GM10266 (cell line): ENCODE measurements around the gene RNF128.

ENCODE experiments used
- DNase-seq: peaks from one replicate; pipeline ENCODE4 v3.0.0; 2012; ENCODE audit errors: extremely low spot score
- TF ChIP-seq, protein P1 (sequence below): IDR thresholded peaks from 2 replicates; pipeline ENCODE4 v1.5.1; 2012; ENCODE audit warnings: mild to moderate bottlenecking, low read depth; ENCODE audit not compliant: control insufficient read depth, insufficient read depth; ENCODE audit errors: missing control alignments

The RNF128 gene

DNA sequence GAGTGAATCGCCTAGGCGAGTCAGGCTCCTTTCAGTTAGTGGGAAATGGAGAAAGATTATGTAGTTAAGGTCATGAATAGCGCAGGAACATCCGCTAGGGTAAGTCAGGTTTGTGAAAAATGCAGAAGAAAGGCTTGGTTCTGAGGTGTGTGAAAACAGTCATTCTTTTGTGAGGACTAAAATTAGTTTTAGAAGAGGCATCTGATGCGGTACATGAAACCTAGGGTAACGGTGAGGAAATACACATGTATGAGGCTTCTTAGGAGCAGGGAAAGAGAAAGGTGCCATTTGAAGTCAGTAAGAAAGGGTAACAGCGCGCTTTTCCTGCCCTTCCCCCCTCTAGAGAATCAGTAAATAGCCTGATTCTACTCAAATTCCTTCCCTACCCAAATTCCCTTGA, 570 bp upstream of the RNF128 start:
- TF ChIP-seq, protein P1, sequence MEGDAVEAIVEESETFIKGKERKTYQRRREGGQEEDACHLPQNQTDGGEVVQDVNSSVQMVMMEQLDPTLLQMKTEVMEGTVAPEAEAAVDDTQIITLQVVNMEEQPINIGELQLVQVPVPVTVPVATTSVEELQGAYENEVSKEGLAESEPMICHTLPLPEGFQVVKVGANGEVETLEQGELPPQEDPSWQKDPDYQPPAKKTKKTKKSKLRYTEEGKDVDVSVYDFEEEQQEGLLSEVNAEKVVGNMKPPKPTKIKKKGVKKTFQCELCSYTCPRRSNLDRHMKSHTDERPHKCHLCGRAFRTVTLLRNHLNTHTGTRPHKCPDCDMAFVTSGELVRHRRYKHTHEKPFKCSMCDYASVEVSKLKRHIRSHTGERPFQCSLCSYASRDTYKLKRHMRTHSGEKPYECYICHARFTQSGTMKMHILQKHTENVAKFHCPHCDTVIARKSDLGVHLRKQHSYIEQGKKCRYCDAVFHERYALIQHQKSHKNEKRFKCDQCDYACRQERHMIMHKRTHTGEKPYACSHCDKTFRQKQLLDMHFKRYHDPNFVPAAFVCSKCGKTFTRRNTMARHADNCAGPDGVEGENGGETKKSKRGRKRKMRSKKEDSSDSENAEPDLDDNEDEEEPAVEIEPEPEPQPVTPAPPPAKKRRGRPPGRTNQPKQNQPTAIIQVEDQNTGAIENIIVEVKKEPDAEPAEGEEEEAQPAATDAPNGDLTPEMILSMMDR = no peak
- DNase-seq = no peak

DNA sequence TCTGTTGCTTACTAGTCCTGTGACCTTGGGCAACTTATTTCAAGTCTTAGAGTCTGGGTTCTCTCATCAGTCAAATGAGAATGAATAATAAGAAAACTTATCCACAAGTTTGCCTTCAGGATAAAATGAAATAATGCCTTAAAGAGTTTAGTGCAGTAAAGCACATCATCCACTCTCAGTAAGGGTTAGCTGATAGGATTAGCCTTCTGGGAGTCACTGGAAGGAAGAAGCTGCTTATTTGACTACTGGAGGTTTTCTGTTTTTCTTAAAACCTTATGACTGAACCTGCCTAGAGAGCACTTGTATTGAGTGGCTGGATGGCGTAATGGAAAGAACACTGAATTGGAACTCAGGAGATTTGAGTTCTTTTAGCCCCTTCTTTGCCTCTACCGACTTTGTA, 1.8 kb downstream of the RNF128 start:
- DNase-seq = no peak
- TF ChIP-seq, protein P1 = no peak

DNA sequence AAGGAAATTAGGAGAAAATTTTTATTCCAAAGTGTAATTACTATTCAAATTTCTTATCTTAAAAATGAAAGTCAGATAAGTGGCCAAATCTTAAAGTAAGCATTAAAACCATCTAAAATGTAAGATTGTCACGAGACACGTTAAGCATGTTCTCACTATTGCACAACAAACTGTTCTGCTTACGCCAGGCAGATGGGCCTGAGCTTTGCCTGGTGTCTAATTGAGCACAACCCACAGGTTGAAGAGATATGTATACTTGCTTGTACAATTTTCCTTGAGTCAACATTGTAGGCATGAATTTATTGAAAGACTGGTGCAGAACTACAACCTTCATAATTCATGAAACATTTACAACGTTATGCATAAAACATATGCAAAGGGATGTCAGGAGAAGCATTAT, 3.9 kb downstream of the RNF128 start:
- TF ChIP-seq, protein P1 = no peak
- DNase-seq = no peak

DNA sequence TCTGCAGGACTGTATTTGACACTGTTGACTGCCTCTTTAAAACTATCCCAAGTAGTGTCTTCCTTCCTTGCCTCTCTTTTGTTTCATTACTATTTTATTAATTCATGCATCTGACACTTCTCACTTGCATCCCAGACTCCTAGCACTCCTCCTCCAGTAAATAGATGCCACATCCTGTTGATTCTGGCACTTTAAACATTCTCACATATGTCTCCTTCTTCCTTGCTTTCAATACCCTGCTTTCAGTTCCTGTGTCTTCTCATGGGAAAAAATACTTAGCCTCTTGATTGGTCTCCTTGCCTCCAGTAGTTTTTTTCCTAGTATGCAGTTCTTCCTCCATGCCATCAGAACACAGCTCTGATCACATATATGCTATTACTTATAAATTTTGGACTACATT, 5.1 kb downstream of the RNF128 start:
- DNase-seq = no peak
- TF ChIP-seq, protein P1 = no peak

DNA sequence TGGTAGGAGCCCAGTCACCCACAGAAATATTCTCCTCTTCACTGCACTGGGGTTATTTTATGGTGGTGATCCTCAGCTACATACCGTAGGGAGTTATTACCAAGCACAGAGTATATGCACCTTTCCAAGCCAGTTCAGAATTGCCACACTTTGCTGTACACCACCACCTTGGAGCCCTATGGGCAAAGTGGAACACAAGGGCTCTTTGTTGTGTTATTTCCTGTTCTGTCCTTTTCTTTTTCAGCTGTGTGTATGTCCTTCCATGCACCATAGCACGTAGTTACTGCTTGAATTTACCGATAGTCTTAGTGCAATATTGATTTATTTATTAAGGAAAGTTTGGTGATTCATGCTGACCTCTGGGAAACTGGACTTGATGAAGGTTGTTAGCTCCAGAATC, 8.3 kb downstream of the RNF128 start:
- TF ChIP-seq, protein P1 = no peak
- DNase-seq = no peak

DNA sequence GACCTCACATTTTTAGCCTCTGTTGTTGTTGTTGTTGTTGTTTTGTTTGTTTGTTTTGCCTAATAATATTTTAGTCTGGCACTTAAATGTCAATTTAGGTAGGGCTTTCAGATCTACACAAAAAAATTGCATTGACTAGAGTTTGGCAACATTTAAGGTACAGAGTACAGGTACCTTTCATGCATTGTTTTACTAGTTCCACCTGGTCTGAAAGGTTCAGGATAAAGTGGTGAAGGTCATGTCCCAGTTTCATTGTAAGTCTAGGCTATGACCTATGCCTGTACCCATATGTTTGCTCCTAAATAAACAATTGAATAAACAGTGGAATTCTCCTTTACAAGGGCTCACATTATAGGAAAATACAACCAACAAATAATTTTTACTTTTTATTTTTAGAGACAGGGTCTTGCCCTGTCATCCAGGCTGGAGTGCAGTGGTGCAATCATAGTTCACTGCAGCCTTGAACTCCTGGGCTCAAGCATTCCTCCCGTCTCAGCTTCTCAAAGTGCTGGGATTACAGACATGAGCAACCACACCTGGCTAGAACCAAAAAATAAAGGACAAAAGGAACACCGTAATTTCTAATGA, 13.8 kb downstream of the RNF128 start:
- TF ChIP-seq, protein P1 = no peak
- DNase-seq = no peak

DNA sequence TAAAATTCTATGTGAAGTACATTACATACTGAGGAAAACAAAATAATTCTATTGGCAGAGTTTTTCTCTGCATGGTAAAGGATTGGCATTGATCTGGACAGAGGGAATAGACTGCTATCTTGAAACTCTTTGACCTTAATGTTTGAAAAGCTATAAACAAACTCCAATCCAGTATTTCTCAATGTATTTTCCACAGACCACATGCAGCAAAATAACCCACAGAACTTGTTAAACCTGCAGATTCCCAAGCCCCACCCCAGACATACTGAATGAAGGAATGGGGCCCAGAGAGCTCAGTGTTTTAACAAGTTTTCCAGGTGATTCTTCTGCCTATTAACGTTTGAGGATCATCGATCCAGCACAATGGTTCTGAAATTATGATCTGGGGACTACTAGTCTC, 15.7 kb downstream of the RNF128 start:
- TF ChIP-seq, protein P1 = no peak
- DNase-seq = no peak
